ENCODE data around the gene NALCN.
A peak's percentile ranks its signal among the peaks of the same experiment; 100 is the strongest.

The NALCN gene

GRCh38 chr13:101433895-101434294 lies 17.6 kb upstream of the NALCN start:
- H3K4me3 ChIP-seq (ENCODE audit: low read length) = no peak overlapping the region
- no peak for DNase-seq (ENCODE audit: low read depth)
- TF ChIP-seq, protein P1, sequence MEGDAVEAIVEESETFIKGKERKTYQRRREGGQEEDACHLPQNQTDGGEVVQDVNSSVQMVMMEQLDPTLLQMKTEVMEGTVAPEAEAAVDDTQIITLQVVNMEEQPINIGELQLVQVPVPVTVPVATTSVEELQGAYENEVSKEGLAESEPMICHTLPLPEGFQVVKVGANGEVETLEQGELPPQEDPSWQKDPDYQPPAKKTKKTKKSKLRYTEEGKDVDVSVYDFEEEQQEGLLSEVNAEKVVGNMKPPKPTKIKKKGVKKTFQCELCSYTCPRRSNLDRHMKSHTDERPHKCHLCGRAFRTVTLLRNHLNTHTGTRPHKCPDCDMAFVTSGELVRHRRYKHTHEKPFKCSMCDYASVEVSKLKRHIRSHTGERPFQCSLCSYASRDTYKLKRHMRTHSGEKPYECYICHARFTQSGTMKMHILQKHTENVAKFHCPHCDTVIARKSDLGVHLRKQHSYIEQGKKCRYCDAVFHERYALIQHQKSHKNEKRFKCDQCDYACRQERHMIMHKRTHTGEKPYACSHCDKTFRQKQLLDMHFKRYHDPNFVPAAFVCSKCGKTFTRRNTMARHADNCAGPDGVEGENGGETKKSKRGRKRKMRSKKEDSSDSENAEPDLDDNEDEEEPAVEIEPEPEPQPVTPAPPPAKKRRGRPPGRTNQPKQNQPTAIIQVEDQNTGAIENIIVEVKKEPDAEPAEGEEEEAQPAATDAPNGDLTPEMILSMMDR (conservative IDR thresholded peaks at IDR 0.05; ENCODE audit: low read depth, low read length) = no peak

DNA sequence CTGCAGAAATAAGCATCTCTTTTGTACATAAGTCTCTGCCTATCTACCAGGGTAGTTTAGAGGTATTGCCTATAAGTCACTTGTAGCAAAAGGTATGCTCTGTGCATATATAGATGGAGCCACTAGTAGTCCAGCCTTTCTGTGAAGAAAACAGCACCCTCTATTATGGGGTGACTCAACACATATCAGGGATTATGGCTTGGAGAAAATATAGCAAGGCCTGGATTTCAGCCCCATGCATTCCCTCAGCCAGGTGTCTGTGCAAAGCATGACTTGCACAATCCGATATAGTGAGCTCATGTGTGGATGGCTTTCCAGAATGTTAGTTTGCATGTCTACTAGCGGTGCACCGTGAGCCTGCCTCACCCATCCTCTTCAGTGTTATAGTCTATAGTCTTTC lies 13.4 kb upstream of the NALCN start:
- no peak overlapping the region for H3K4me3 ChIP-seq (ENCODE audit: low read length)
- DNase-seq (ENCODE audit: low read depth) = no peak
- TF ChIP-seq, protein P1 (conservative IDR thresholded peaks at IDR 0.05; ENCODE audit: low read depth, low read length) = no peak

- TF ChIP-seq, protein P1 (conservative IDR thresholded peaks at IDR 0.05; ENCODE audit: low read depth, low read length) = no peak
- H3K4me3 ChIP-seq (ENCODE audit: low read length) = no peak overlapping the region
- DNase-seq (ENCODE audit: low read depth) = no peak
Measured at GRCh38 chr13:101425623-101426022, 9.3 kb upstream of the NALCN start.

DNA sequence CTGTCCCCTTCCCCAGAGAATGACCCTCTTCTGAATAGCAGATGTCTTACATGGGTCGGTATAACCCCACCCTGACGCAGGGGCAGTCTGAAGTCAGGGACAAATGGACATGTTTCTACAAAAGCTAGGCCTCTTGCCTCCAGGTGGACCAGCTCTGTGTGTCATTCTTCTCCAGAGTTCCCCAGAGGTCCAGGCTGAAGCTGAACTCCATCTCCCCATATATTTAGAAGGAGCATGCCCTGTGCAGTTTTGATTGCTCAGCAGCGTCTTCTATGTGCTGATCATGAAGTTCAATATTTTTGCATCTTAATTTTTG lies 8.8 kb upstream of the NALCN start:
- DNase-seq (ENCODE audit: low read depth) = no peak
- TF ChIP-seq, protein P1 (conservative IDR thresholded peaks at IDR 0.05; ENCODE audit: low read depth, low read length) = no peak
- no peak overlapping the region for H3K4me3 ChIP-seq (ENCODE audit: low read length)

DNA sequence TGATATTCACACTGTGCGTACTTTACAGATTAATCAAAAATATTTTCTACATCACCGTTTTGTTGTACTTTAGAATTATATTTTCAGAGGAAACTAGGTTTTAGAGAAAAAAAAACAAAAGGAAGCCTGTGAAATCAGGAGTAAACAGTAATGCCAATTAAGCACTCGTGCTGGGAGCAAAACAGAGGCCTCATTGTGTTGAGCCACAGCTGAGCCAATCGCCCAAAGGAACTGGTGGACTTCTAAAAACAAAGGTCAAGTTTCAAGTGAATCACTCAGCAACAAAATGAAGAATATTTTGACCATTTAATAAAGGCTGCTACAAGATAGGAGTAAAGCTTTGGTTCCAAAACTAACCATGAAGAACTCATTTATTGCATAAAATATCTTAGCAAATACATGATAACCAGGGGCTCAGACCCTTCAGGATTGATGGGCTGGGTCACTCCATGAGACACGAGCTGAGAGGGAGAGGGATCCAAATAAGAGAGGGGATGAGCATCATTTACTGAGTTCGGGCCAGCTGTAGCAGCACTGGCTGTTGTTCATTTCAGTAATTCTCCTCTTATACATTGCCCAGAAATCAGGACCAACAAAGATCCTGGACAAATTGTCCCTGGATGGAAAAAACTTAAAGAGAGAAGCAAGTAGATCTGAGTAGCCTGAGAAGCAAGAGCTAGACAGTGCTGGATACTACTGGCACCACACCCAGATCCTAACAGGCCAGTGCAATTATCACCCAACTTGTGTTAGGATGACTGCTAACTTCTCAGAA lies 8.3 kb upstream of the NALCN start:
- DNase-seq (ENCODE audit: low read depth) = peak; percentile 66
- TF ChIP-seq, protein P1 (conservative IDR thresholded peaks at IDR 0.05; ENCODE audit: low read depth, low read length) = no peak
- H3K4me3 ChIP-seq (ENCODE audit: low read length) = no peak overlapping the region

- TF ChIP-seq, protein P1 (conservative IDR thresholded peaks at IDR 0.05; ENCODE audit: low read depth, low read length) = no peak
- H3K4me3 ChIP-seq (ENCODE audit: low read length) = no peak overlapping the region
- DNase-seq (ENCODE audit: low read depth) = no peak
Measured at GRCh38 chr13:101423872-101424271, 7.6 kb upstream of the NALCN start.

DNA sequence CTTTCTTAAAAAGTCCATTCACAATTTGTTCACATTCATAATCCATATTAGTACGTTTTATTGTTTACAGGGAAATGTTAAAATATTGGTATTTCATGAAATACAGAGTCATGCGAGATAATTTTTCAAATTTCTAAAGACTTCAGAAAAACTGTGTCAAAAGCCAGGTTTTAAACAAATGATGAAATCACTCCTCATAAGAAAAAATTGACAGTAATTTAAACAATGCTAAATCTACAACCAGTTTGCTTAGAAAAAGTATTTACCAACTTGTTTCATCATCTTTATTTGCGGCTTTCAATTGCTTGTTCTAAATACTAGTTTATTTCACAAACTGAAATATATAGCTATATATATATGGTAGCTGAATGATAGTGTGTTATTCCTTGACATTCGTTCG lies 1.2 kb upstream of the NALCN start:
- no peak overlapping the region for H3K4me3 ChIP-seq (ENCODE audit: low read length)
- TF ChIP-seq, protein P1 (conservative IDR thresholded peaks at IDR 0.05; ENCODE audit: low read depth, low read length) = no peak
- no peak for DNase-seq (ENCODE audit: low read depth)
